ENCODE measurements around the gene NYAP2.

DNA sequence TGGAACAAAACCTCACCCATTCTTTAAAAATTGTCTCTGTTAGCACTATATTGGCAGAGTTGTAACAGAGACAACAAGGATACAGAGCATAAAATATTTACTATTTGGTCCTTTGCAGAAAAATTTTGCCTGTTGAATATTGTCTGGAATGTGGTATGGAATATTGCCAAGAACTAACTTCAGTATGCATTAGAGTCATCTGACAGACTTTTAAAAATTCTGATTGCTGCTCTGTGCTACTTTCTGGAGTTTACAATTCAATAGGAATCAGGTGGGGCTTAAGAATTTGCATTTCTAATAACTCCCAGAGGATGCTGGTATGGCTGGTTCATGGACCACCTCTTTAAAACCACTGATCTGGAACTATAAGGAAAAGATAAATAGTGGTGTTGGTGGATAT is 32.8 kb upstream of the NYAP2 start:
- TF ChIP-seq, protein P1, sequence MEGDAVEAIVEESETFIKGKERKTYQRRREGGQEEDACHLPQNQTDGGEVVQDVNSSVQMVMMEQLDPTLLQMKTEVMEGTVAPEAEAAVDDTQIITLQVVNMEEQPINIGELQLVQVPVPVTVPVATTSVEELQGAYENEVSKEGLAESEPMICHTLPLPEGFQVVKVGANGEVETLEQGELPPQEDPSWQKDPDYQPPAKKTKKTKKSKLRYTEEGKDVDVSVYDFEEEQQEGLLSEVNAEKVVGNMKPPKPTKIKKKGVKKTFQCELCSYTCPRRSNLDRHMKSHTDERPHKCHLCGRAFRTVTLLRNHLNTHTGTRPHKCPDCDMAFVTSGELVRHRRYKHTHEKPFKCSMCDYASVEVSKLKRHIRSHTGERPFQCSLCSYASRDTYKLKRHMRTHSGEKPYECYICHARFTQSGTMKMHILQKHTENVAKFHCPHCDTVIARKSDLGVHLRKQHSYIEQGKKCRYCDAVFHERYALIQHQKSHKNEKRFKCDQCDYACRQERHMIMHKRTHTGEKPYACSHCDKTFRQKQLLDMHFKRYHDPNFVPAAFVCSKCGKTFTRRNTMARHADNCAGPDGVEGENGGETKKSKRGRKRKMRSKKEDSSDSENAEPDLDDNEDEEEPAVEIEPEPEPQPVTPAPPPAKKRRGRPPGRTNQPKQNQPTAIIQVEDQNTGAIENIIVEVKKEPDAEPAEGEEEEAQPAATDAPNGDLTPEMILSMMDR (IDR thresholded peaks at IDR 0.05) = no peak
- TF ChIP-seq EP300 (IDR thresholded peaks at IDR 0.05) (no peak), POLR2A (IDR thresholded peaks at IDR 0.05) (no peak)
